ENCODE measurements around the gene DNM3.
A peak's percentile ranks its signal among the peaks of the same experiment; 100 is the strongest.

Gene DNM3

DNA sequence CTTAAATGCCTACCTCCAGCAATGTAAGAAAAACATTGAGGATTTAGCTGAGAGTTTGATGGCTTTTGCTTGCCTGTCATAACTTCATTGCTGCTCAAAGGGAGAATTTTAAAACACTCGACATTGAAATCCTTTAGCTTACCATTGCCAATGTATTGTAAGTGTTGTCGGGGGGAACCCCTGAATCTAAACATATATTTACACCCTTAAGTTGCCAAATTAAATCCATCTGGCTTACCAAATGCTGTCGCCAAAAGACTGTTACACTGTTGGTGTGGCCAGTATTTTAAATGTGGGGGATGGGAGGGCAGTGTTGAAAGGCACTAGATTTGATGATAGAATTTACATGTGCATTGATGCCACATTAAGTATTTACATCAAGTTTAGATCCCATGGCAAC lies 554.3 kb downstream of the DNM3 start:
- DNase-seq (ENCODE audit: low spot score) = no peak
- no peak overlapping the region for H3K4me3 ChIP-seq
- H3K27ac ChIP-seq = no peak overlapping the region
- TF ChIP-seq, protein P1, sequence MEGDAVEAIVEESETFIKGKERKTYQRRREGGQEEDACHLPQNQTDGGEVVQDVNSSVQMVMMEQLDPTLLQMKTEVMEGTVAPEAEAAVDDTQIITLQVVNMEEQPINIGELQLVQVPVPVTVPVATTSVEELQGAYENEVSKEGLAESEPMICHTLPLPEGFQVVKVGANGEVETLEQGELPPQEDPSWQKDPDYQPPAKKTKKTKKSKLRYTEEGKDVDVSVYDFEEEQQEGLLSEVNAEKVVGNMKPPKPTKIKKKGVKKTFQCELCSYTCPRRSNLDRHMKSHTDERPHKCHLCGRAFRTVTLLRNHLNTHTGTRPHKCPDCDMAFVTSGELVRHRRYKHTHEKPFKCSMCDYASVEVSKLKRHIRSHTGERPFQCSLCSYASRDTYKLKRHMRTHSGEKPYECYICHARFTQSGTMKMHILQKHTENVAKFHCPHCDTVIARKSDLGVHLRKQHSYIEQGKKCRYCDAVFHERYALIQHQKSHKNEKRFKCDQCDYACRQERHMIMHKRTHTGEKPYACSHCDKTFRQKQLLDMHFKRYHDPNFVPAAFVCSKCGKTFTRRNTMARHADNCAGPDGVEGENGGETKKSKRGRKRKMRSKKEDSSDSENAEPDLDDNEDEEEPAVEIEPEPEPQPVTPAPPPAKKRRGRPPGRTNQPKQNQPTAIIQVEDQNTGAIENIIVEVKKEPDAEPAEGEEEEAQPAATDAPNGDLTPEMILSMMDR (IDR thresholded peaks at IDR 0.05) = no peak

DNA sequence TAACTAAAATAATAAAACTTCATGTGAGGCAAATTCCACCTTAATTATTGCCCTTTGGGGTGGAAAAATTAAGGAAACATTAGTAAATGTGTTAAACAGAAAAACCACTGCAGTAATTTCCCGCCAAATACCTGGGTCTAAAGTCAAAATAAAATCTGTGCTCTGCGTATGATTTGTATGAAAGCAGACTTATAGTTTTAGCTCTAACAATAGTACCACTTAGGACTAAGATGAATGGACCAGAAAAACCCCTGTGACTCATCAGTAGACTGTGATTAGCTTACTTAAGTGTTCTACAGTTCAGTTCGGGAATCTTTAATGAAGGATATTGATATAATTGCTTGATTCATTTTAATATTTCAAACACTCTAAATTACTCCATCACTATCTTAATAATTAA lies 555.9 kb downstream of the DNM3 start:
- H3K4me3 ChIP-seq = no peak overlapping the region
- no peak for DNase-seq (ENCODE audit: low spot score)
- TF ChIP-seq, protein P1 (IDR thresholded peaks at IDR 0.05) = no peak
- H3K27ac ChIP-seq = no peak overlapping the region

DNA sequence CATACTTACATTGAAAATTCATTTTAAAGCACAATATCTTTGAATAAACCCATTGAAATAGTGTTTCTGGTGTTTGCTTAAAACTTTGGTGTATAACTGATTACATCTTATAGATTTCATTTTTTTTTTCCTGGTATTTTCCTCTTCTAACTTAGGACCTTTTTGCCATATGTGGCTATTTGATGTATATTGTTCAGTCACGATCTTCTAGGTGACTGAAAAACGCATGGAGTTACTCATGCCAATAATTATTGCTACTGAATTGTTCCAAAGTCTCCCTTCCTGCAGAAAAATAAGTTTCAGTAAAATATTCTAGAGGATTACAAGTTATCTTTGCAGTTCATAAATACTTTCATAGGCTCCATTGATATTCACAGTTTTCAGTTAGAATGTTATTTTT lies 556.3 kb downstream of the DNM3 start:
- H3K27ac ChIP-seq = peak overlapping the region in 1 of 2 donors; percentile 75
- no peak for DNase-seq (ENCODE audit: low spot score)
- H3K4me3 ChIP-seq = no peak overlapping the region
- TF ChIP-seq, protein P1 (IDR thresholded peaks at IDR 0.05) = no peak

DNA sequence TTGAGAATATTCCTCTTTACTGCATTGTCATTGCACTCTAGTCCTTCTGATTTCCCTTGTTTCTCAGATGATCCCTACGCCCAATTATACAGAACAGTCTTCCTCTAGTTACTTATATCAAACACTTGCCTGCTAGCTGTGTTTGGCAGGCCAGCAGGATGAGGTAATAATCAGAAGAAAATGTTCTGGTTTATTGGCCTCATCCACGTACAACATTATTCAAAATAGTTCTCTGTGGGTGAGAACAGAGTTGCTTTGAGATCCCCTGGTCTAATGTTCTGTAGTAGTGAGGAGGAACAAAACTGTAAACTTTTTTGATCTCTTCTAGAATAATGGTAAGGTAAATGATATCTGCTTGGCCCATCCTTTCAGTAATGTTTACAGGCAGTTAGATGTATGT lies 556.9 kb downstream of the DNM3 start:
- no peak overlapping the region for H3K4me3 ChIP-seq
- TF ChIP-seq, protein P1 (IDR thresholded peaks at IDR 0.05) = no peak
- peak overlapping the region; percentile 54 to 75 for H3K27ac ChIP-seq
- no peak for DNase-seq (ENCODE audit: low spot score)

DNA sequence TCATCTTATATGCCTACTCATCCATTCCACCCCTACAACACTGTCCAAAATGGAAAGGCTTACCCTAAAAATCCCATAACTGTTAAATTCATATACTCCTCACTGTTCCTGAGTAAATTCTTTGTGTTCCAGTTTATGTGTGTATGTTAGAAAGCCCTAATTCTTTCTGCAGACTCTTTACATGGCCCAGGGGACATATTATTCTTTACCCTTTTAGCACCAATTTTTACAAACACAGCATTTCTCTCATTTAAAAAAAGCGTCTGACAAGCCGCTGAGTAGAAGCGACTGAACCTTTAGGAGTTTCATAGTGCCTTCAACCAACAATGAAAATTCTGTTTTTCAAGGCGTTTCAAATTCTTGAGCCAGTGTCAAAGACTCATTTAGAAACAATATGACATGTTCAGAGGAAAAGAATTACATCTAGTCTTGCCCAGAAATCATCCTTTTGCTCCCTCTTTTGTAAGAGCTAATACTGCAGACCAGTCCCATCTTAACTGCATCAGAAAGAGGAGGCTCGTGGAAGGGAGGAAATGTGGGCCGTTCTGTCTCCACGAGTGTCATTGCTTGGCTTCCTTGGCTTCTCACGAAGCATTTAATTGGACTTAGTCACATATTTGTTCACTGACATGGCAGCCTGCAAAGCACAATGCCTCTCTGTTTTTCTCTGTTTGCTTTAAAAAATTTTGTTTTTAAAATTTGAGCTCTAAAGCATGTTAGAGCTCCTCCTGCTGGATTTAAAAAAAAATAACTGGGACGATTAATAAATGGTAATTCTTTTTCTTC lies 557.9 kb downstream of the DNM3 start:
- peak overlapping the region; percentile 38 for H3K4me3 ChIP-seq
- DNase-seq (ENCODE audit: low spot score) = peak; percentile 81
- H3K27ac ChIP-seq = peak overlapping the region; percentile 54 to 75
- TF ChIP-seq, protein P1 (IDR thresholded peaks at IDR 0.05) = peak; percentile 43

DNA sequence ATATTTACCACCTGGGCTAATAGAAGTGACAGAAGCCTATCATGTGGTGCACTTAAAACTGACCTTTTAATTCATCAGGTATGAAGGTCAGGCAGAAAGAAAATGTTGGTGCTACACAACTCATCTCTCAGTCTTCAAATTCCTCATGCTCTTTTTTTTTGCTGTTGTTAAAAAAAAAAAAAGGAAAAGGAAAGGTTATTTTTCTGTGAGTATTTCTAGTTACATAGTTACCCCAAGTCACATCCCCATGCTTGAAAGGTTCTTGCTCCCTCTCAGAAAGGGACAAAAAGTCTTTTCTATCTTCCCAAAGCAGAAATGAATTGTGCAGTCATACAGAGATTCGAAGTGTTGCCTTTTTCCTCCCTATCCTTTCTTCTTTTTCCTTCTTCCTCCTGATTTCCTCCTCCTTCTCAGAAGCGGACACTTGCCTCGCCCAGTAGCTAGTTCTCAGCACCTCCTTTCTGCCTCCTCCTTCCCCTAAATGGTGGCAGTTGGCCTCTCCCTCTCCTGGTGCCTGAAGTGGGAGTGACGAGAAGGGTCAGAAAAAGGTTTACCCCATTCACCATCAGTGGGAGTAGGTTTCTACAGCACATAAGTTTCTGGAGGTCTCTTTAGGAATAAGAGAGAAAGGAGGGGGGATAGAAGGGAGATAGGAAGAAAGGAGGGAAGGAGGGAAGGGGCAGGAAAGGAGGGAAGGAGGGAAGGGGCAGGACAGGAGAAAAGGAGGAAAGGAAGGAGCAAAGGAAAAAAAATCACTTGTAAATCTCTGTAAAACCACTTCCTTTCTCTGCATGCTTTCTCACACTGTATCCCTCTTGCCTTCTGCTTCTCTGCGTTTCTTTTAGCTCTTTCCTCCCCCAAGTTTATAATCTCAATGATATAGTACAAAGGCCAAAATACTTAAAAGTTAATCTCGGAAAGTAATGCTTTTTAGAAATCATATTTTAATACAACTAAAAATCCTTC lies 558.7 kb downstream of the DNM3 start:
- no peak overlapping the region for H3K4me3 ChIP-seq
- H3K27ac ChIP-seq = peak overlapping the region; percentile 58 to 75
- DNase-seq (ENCODE audit: low spot score) = no peak

More for the DNA sequence above, 558.7 kb downstream of the DNM3 start:
- TF ChIP-seq, protein P1 (IDR thresholded peaks at IDR 0.05) = no peak

All from coronary artery (tissue), 2 donors.